Eye (tissue), 1 donor: ENCODE measurements around the gene BDP1.
"Not testable (repeated sequence)": the region's sequence is repeated elsewhere in the genome, so short reads cannot be mapped to it uniquely, and the experiment has no call there.

Source experiments
- DNase-seq: peaks from one replicate; pipeline ENCODE4 v3.0.0-alpha.2; 2015

BDP1 gene, protein sequence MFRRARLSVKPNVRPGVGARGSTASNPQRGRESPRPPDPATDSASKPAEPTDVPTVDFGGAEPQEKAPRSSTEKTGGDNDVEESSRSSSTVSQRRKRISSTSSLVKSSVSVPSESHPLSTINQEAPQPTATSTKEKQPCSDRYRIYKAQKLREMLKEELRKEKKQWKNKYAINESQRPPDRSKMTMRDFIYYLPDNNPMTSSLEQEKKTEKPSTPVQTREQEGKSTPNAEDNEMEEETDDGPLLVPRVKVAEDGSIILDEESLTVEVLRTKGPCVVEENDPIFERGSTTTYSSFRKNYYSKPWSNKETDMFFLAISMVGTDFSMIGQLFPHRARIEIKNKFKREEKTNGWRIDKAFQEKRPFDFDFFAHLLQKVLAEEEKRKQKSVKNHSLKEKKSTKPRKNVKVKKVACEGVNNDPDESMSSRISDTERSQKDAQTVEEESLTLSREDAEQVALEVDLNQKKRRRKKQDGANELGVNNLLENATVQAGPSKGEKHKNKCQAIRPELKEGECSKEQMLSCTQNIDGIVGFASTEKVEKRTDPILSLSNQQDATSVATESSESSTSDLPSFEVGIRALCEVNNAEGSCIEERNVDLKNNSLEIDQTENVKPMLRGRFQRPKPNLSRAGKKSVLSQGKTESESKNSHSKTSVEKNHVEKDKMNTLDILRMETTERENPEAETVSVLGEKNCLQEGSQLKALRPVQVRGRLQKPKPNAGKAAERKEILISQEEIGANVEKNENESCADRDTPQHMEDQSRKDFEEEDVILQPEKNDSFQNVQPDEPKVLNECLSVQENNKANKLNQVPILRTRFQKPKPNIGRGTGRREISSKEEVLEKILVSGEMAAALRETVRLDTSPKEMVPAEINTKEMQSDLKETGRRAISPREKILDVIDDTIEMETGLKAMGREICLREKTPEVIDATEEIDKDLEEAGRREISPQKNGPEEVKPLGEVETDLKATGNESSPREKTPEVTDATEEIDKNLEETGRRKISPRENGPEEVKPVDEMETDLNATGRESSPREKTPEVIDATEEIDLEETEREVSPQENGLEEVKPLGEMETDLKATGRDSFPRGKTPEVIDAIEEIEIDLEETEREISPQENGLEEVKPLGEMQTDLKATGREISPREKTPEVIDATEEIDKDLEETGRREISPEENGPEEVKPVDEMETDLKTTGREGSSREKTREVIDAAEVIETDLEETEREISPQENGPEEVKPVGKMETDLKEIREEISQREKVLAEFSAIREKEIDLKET (N-terminal part only)

DNA sequence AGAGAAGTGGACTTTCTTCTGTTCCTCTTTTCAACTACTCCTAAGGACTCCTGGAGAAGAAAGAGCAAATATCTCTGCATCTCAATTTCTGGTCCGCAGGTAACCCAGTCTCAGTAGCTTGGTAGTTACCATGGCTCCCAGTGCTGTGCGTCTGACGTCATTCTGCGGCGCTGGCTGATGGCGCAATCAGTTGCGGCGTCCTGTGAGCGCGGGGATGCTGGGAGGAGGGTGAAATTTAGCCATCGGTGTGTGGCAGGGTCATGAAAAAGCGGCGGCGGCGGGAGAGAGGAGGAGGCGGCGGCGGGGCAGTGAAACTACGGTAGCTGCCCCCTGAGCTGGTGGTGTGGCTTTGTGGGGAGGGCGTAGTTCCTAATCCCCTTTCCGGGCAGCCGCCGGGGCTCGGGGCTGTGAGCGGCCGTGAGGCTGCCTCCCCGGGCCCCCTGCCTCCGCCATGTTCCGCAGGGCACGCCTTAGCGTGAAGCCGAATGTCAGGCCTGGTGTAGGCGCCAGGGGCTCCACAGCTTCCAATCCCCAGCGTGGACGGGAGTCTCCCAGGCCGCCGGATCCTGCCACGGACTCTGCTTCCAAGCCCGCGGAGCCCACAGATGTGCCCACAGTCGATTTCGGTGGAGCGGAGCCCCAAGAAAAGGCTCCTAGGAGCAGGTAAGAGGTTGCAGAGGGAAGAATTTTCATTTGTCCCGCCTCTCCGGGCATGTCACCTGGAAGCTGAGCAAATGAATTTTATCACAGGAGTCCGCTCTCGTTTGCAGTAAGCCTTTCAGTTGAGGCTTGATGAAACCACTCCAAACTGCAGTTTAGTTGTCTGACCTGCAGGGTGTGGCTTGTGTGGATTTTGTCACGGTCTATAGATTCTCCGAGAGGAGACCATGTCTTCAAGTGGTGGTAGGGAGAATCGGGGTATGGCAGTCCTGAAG is at the start of gene BDP1:
Gene BDP1 (plus strand): TSS at position 225 of the 935 bp plus-strand sequence. CDS start 227 bp downstream, at position 452.
- peak; percentile 100 for DNase-seq

DNA sequence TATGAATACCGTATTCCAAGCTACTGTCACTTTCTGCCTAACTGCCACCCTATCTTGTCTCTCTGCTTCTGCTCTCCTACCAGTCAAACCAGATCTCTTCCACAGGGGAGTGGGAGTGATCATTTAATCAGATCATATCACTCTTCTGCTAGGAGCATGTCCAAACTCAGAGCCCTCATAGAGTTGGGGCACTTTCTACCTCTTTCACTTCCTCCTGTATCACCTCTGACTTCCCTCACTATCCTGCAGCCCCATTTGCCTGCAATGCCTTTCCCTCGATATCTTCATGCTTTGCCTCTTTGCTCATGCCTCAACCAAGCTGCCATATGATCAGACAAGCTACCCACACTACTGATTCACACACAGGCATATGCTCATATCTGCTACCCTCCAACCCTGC is 45.4 kb upstream of the BDP1 start:
- not testable (repeated sequence) for DNase-seq

DNA sequence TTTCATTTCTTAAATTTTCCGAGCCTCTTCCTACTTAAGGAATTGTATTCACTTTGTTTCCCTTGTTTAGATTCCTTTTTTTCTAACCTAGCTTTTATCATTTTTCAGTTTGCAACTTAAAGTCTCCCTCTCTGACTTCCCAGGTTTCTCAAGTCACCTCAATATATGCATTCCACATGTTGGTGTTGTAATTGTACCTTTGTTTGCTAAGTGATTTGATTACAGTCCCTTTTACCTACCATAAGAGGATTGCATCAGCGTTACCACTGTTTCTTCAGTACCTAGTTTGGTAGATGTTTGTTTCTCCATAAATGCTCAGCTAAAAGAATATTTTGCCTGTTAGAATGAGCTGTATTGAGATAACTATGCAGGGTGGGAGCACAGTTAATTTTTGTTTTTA is 39.8 kb upstream of the BDP1 start:
- not testable (repeated sequence) for DNase-seq

DNA sequence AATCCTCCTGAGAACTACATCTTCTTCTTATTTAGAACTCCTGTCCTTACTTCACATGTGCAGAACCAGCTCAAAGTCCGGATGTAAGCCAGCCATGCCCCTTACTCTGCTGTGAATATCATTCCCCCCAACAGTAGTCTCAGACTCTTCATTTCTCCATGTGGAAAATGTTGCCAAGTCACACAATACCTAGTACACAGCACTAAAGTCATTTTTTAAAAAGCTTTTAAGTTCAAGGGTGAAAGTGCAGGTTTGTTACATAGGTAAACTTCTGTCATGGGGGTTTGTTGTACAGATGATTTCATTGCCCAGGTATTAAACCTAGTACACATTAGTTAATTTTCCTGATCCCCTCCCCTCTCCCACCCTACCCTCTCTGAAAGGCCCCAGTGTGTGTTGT is 37.4 kb upstream of the BDP1 start:
- DNase-seq = not testable (repeated sequence)

DNA sequence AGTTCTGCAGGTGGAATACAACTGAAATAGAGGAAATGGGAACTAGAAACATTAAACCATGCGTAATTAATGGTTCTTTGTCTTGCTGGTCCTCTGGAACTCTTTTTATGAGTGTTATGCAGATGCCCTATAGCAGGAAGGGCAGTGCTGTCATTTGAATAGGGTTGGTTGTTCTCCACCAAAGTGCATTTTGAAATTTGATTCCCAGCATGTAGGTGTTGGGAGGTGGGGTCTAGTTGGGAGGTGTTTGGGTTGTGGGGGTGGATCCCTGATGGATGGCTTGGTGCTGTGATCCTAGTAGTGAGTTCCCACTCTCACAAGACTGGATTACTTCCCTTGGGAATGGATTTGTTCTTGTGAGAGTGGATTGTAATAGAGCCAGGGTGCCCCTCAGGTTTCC is 34.2 kb upstream of the BDP1 start:
- DNase-seq = not testable (repeated sequence)

DNA sequence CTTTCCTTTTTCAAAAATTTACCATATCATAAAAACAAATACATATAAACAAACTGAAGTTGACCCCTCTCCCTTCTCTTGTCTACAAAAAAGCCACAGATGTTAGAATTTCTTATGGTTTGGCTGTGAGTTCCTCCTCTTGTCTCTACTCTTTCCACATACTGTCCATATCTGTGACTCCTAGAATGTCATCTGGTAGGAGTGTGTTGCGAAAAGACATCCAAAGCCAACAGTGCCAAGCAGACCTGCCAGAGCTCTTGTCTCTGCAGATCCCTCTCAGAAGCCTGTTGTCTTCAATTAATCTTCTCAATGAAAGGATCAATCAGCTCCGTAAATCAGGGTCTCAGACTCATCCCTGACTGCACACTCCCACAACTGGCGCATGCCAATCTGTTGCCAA is 31.6 kb upstream of the BDP1 start:
- DNase-seq = not testable (repeated sequence)

DNA sequence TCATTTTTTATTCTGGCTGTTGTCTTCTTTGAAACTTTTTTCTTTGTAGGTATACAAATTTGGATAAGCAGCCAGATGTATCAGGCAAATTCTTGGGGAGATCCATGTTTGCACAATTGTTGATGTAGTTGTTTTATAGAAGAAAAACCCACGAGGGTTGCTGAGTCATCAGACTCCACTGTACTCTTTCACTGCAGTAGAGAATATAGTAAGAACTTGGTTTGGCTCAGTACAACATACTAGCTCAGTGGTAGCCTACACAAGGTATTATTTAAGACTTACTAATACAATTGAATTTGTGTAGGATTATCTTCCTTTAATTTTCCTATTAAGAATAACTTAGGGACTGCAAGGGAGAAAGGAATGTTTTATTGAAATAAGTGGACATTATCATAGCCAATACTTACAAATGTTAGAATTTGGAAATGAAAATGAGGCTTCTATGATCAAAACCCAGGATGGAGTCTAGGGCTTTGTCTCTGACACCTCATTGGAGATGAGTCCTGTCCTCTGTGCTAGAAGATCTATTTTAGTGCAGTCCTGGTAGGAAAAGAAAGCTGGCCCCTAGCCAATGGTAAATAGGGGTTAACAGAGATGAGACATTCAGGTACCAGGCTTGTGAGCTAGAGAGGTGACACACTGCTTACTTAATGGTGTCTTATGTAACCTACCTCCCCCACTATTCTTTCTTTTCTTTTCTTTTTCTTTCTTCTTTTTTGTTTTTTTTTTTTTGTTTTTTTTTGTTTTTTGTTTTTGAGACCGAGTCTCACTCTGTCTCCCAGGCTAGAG is 28.6 kb upstream of the BDP1 start:
- not testable (repeated sequence) for DNase-seq

DNA sequence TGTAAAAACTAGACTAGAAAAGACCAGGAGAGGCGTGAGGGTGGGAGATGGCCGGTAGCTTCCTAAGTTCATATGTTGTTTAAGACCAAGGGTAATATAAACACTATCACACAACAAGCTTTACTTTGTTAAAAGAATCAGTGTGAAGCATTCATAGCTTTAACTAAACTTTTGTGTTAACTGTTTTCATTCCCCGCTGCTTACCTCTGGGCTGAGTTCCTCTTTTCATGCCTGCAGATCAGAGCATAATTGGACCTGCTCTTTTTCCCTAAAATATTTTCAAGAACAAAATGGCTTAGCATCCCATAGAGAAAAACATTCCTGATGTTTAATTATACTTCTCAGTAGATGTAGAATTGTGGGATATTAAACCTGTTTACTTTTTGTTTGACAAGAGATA is 23.0 kb upstream of the BDP1 start:
- not testable (repeated sequence) for DNase-seq

DNA sequence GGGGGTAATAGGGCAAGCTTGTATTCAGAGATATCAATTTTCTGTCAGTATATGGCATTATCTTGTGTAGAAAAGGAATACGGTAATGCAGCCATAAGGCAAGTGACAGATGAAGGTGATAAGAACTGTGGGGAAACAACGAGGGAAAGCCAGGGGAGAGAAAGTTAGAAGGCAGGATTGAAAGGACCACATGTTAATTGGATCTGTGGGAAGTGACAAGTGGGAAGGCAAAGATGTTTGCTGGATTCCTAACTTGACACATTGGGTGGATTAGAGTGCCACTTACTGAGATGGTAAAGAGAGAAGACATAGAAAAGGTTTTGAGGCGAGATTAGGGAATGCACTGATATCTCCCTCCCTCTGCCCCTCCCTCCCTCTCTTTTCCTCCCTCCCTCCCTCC is 20.6 kb upstream of the BDP1 start:
- DNase-seq = not testable (repeated sequence)

DNA sequence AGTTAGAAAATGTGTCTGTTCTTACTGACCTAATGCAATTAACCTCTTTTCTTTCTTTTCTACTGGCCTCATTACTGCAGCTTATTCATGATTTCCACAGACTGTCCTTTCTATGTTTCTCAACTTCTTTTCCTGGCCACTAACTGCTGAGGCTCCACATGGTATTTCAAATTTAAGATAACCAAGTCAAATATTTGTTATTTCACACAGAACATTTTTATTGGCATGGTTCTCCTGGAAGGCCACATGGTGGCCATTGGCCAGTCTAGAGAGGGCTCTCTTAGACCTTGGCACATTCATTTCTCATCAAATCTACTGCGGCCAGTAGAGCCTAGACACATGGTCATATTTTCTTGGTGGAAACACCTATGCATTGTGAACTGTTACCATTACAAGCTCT is 13.9 kb upstream of the BDP1 start:
- DNase-seq = not testable (repeated sequence)

DNA sequence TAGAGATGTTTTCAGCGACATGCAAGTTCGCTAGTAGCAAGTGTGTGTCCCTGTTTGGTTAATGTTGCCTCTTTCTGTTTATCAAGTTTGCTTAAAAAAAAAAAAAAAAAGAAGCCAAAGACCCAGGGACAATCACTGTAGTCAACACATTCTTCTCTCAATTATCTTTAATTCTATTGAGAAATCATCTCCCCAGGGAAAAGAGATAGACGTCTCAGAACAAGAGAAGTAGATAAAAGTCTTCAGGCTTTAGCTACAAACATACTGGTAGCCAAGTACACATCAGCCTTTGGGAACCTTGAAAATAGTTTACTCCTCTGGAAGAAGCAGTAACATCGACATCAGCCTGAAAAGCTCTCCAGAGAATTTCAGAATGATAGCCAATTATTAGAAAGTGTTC is 11.6 kb upstream of the BDP1 start:
- DNase-seq = not testable (repeated sequence)

DNA sequence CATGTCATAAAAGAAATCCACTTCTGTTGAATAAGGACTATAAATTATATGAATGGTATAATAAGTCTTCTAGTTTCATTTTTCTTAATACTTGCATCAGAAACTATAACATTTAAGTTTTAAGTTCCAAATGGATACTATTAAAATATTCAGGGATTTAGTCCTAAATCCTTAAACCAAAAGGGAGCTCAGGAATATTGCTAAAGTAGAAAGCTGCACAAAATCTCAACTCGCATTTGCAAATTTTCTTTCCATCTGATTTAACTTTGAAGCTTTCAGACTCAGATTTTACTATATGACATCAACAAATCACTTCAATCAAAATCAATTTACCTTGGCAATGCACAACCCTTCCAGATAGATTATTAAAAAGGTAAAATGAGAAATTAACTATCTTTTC is 10.4 kb upstream of the BDP1 start:
- DNase-seq = not testable (repeated sequence)

DNA sequence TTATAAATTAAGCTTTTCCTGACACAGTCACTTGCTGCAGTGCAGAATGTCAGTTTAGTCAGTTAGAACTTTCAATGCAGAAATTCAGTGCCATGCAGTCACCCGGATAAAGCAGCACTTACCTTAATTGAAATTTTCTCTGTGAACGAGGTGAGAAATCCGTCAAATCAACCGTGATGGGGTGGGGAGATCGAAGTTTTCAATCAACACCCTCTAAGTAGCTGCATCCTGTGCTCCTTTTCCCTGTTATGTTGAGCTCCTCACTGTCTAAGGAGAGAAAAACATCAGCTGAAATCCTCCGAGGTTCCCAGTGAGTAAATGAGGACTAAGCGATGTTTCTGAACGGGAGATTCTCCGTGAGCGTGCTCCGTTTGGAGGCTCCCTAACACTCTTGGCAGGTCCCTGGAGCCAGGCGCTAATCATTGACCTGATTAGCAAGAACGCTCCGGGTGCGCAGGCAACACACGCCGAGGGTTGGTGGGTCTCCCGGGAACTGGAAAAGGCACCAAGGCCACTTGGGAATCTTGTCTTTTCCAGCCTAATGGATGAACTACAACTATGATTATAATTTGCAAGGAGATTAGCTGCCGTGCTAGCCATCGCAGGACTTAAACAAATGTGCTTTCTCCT is 9.8 kb upstream of the BDP1 start:
- peak; percentile 48 for DNase-seq

DNA sequence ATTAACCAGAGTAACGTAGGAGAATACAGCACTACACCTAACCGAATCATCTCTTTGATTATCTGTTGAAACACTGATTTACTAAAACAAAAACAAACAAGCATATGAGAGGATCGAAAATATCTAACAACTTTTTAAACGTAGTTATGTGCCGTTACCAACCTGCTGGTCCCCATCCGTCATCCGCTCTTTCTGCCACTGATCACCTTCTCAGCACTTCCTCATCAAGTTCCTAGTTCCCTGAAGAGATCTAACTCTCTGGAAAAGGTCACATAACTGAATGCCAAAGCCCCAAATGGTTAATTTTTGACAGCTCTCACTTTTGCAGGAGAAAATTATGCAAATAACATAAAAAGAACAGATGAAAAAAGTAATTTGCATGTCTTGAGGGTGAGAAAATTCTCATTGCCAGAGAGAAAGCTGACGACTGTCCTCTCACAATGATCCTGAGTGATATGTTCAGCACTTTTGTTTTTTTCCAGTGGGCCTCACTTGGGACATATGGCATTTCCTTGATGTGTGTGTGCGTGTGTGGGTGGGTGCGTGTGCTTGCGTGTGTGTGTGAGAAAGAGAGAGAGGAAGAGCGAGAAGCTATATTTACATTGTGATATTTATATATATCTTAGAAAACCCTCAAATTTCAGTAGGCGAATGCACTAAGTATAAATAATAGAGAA is 8.8 kb upstream of the BDP1 start:
- peak; percentile 16 for DNase-seq

DNA sequence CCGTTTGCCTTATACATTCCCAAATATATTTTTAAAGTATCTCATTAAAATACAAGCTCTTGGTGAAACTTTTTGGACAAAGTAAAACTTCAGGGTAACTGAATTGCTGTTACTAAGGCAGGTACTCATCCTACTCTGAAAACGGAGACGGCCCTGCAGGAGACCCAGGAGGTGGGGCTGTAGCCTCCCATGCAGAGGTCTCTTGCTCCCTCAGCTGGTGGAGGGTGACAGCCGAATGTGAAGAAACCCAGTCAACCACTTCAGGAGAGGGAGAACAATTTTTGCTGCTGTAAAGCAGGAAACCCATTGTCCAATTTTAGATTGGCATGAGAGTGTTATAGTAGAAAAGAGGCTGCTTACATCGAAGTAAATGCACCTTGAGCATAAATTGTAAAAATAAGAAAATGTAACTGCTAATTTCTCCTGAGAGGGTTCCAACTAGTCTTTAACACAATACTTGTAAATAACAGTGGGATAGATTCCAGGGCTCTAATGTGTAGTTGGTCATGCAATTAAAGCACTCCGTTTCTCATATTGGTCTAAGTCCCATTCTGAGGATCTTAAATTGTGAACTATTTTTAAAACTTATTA is 8.1 kb upstream of the BDP1 start:
- DNase-seq = peak; percentile 48

DNA sequence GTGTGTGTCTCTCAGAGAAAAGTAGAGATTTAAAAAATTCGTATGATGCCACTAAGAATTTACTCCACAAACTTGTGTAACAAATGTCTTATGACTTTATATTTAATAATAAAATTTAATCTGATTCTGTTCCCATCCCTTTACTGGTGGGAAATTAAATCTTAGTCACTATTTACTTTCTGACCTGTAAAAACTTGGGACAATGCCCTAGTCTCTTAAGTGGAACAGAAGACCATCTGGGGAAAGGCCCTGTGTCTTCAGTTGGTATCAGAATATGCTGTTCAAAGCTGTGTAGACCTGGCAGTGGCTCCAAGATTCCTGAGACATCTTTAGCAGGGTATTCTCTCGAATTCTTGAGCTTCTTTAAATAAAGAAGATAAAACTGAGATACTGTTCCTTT is 2.6 kb upstream of the BDP1 start:
- DNase-seq = no peak

DNA sequence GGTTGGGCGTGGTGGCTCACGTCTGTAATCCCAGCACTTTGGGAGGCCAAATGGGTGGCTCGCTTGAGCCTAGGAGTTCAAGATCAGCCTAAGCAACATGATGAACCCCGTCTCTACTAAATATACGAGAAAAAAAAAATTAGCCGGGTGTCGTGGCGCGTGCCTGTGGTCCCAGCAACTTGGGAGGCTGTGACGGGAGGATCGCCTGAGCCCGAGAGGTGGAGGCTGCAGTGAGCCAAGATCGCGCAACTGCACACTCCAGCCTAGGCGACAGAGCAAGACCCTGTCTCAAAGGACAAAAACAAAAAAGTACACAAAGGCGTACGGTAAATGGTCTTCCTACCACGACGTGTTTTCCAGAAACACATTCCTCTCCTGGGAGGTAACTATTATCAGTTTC is 538 bp upstream of the BDP1 start:
- no peak for DNase-seq

DNA sequence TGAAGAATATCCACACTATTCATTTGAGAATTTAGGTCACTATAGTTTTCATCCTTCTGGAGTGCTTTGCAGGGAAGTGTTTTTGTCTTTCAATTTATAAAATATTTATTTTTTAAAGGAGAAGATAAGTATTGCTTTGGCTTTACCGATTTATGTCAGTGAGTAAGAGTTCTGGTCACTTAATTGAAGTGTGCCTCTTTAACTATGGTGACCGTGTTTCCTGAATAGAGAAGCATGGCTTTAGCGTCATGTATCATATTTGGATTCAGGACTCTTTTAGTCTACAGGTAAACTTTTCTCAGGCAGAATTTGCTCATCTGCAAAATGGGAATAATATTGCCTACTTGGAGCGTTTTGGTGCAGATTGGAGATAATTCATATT is 902 bp downstream of the BDP1 start:
- DNase-seq = no peak

DNA sequence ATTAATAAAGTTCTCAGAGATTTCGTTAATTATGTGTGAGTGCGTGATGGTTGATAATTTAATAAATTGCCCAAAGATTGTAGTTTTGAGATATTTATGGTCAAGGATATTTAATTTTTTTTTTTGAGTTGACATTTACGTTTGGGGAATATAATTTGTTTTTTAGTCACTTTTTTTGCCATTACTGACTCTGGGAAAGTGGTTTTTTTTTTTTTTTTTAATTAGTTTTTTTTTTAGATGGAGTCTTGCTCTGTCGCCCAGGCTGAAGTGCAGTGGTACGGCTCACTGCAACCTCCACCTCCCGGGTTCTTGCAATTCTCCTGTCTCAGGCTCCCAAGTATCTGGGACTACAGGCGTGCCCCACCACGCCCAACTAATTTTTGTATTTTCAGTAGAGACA is 1.7 kb downstream of the BDP1 start:
- no peak for DNase-seq

DNA sequence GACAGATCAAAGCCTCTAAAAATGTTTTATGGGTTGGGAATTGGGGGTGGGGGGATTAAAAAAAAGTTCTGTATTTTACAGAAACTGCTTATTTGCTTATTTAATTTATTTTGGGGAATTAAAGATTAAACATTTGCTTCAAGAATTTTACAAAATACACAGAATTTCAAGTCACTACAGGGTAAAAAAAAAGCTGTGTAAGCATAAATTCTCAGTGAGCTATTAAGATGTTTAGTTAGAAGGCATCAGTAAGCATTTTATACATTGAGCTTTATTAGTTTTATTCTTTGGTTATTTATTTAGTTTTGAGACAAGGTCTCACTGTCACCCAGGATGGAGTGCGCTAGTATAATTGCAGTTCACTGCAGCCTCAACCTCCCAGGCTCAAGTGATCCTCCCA is 5.2 kb downstream of the BDP1 start:
- DNase-seq = no peak
